Muscle of leg (tissue), 11 donors: ENCODE data around the gene ZWINT. TPM values are rescaled to one million over a fixed set of nuclear protein-coding genes. Genes with fewer than 3 reads are reported as not detected.

Experiments used
- DNase-seq: peaks from one replicate; pipeline ENCODE4 v3.0.0; 2013
- H3K27ac ChIP-seq: one replicate; pipeline ENCODE4 v1.5.1; 2013; ENCODE audit warnings: mild to moderate bottlenecking, low read length, control low read depth
- H3K27me3 ChIP-seq: one replicate; pipeline ENCODE4 v1.6.1; 2013; ENCODE audit warnings: low read length; ENCODE audit not compliant: control insufficient read depth, insufficient read depth
- H3K36me3 ChIP-seq: one replicate; pipeline ENCODE4 v1.6.1; 2013; ENCODE audit warnings: low read length; ENCODE audit not compliant: control insufficient read depth, insufficient read depth
- H3K4me1 ChIP-seq: one replicate; pipeline ENCODE4 v1.6.1; 2013; ENCODE audit warnings: low read length; ENCODE audit not compliant: control insufficient read depth, insufficient read depth
- H3K4me3 ChIP-seq: one replicate; pipeline ENCODE4 v1.5.1; 2013; ENCODE audit warnings: low read length, control low read depth
- H3K9me3 ChIP-seq: replicated peaks from 2 replicates; pipeline ENCODE4 v1.6.1; 2013; ENCODE audit warnings: low read depth, low read length; ENCODE audit not compliant: control insufficient read depth
- WGBS: methylation state at CpG from one replicate; pipeline ENCODE4 v1.1.5; 2013; ENCODE audit warnings: missing lambda C conversion rate; ENCODE audit not compliant: insufficient coverage; 5-methylcytosine and 5-hydroxymethylcytosine counted together
- polyA plus RNA-seq, 8 donors: library from polyadenylated mRNA; unstranded; fragments of 120-200 nt; gene quantifications; one replicate each; pipeline versions ENCODE4 v1.2.1 to v1.2.3, GENCODE V29; 2013; ENCODE audit warnings: inconsistent platforms in 1 of 8, low replicate concordance in 1 of 8; ENCODE audit not compliant: insufficient read length in 8 of 8, insufficient read depth in 1 of 8
- total RNA-seq: library from RNA; stranded (reverse); fragments of 120-200 nt; gene quantifications from one replicate; pipeline ENCODE4 v1.2.4, GENCODE V29; 2013

ZWINT gene
- total and polyA plus RNA-seq, 9 donors = 18.3 to 38.9 (median 28.9) TPM

- Histone ChIP-seq H3K27me3 (no peaks in the 10 kb centered on the region), H3K36me3 (no peaks in the 10 kb centered on the region), H3K4me3 (no peak overlapping the region), H3K27ac (no peak overlapping the region), H3K4me1 (no peaks in the 10 kb centered on the region), H3K9me3 (no peaks in the 10 kb centered on the region)
- 100% methylated on average over 1 of the region's 3 CpGs for WGBS
- no peak for DNase-seq
These were observed 13.0 kb downstream of the ZWINT start for GRCh38 chr10:56348101-56348500.

- Histone ChIP-seq H3K4me3 (no peak overlapping the region), H3K27me3 (no peaks in the 10 kb centered on the region), H3K36me3 (no peaks in the 10 kb centered on the region), H3K9me3 (no peaks in the 10 kb centered on the region), H3K27ac (no peak overlapping the region), H3K4me1 (no peaks in the 10 kb centered on the region)
- no peak for DNase-seq
These were observed 14.1 kb downstream of the ZWINT start for GRCh38 chr10:56346845-56347415.

- DNase-seq = no peak
- H3K27ac ChIP-seq = no peak overlapping the region
- no peaks in the 10 kb centered on the region for H3K27me3 ChIP-seq
- no peaks in the 10 kb centered on the region for H3K4me1 ChIP-seq
- H3K36me3 ChIP-seq = no peaks in the 10 kb centered on the region
- no peaks in the 10 kb centered on the region for H3K9me3 ChIP-seq
- WGBS = no CpG with 5 or more reads among the region's 1 CpG
- H3K4me3 ChIP-seq = no peak overlapping the region
These were observed 19.4 kb downstream of the ZWINT start for GRCh38 chr10:56341612-56342011.

GRCh38 chr10:56329961-56330360, 31.1 kb downstream of the ZWINT start:
- H3K27ac ChIP-seq = no peak overlapping the region
- no peaks in the 10 kb centered on the region for H3K27me3 ChIP-seq
- no peaks in the 10 kb centered on the region for H3K4me1 ChIP-seq
- no peaks in the 10 kb centered on the region for H3K36me3 ChIP-seq
- no peak for DNase-seq
- H3K4me3 ChIP-seq = no peak overlapping the region
- no CpG with 5 or more reads among the region's 2 CpGs for WGBS
- no peaks in the 10 kb centered on the region for H3K9me3 ChIP-seq

GRCh38 chr10:56327118-56327517, 33.9 kb downstream of the ZWINT start:
- H3K4me1 ChIP-seq = no peaks in the 10 kb centered on the region
- no peak overlapping the region for H3K4me3 ChIP-seq
- no peak for DNase-seq
- H3K36me3 ChIP-seq = no peaks in the 10 kb centered on the region
- H3K9me3 ChIP-seq = no peaks in the 10 kb centered on the region
- WGBS = no CpG with 5 or more reads among the region's 3 CpGs
- H3K27me3 ChIP-seq = no peaks in the 10 kb centered on the region
- H3K27ac ChIP-seq = no peak overlapping the region

GRCh38 chr10:56319386-56319785, 41.7 kb downstream of the ZWINT start:
- no peak for DNase-seq
- Histone ChIP-seq H3K27ac (no peak overlapping the region), H3K27me3 (no peaks in the 10 kb centered on the region), H3K4me3 (no peak overlapping the region), H3K36me3 (no peaks in the 10 kb centered on the region), H3K9me3 (peaks cover 3% of the 10 kb centered on the region), H3K4me1 (no peaks in the 10 kb centered on the region)

GRCh38 chr10:56318816-56319215, 42.2 kb downstream of the ZWINT start:
- Histone ChIP-seq H3K4me1 (no peaks in the 10 kb centered on the region), H3K36me3 (no peaks in the 10 kb centered on the region), H3K27me3 (no peaks in the 10 kb centered on the region), H3K9me3 (peaks cover 3% of the 10 kb centered on the region), H3K4me3 (no peak overlapping the region), H3K27ac (no peak overlapping the region)
- DNase-seq = no peak
- no CpG with 5 or more reads among the region's 2 CpGs for WGBS

- Histone ChIP-seq H3K9me3 (peaks cover 3% of the 10 kb centered on the region), H3K36me3 (no peaks in the 10 kb centered on the region), H3K4me3 (no peak overlapping the region), H3K27ac (no peak overlapping the region), H3K4me1 (no peaks in the 10 kb centered on the region), H3K27me3 (no peaks in the 10 kb centered on the region)
- no peak for DNase-seq
- 85% methylated on average over 3 of the region's 3 CpGs for WGBS
These were observed 43.5 kb downstream of the ZWINT start for GRCh38 chr10:56317603-56318002.

- Histone ChIP-seq H3K36me3 (no peaks in the 10 kb centered on the region), H3K4me1 (no peaks in the 10 kb centered on the region), H3K9me3 (peaks cover 3% of the 10 kb centered on the region), H3K27ac (no peak overlapping the region), H3K4me3 (no peak overlapping the region), H3K27me3 (no peaks in the 10 kb centered on the region)
- no peak for DNase-seq
These were observed 44.5 kb downstream of the ZWINT start for GRCh38 chr10:56316603-56317002.
